Measurements from ENCODE around the gene USH1C. TPM values are rescaled to one million over a fixed set of nuclear protein-coding genes. Genes with fewer than 3 reads are reported as not detected.

USH1C gene
- total and polyA plus RNA-seq, 2 of the 4 experiments (the other 2 are of a cell fraction), result not detected

GRCh38 chr11:17477084-17477333, 67.2 kb downstream of the USH1C start:
- DNase-seq, result no peak
- Histone ChIP-seq H4K20me1 (ENCODE audit: insufficient read depth, low read length) (no peaks in the 10 kb centered on the region), H4K5ac (ENCODE audit: low read depth, low read length) (no peak overlapping the region), H3K4me2 (ENCODE audit: low read depth, low read length) (no peak overlapping the region), H3K4me1 (ENCODE audit: control insufficient read depth, insufficient read depth, low read length) (no peaks in the 10 kb centered on the region), H3K27ac (ENCODE audit: insufficient read depth, low read length) (no peak overlapping the region), H3K36me3 (ENCODE audit: control insufficient read depth, insufficient read depth, low read length) (no peaks in the 10 kb centered on the region), H3K56ac (ENCODE audit: extremely low read depth, insufficient read depth, low read length) (no peak overlapping the region), H2AFZ (replicated peaks; ENCODE audit: low read length, poor library complexity) (no peak overlapping the region), H3K14ac (replicated peaks; ENCODE audit: low read depth, low read length) (no peak overlapping the region), H4K91ac (ENCODE audit: insufficient read depth, low read depth, low read length) (no peak overlapping the region), H3K23ac (ENCODE audit: low read depth, low read length) (no peak overlapping the region), H2BK20ac (ENCODE audit: low read depth, low read length) (no peak overlapping the region), H3K9me3 (ENCODE audit: control insufficient read depth, insufficient read depth, low read length) (no peaks in the 10 kb centered on the region), H2BK120ac (ENCODE audit: low read depth, low read length) (no peak overlapping the region), H3K27me3 (ENCODE audit: control insufficient read depth, insufficient read depth, low read length) (peaks cover 38% of the 10 kb centered on the region), H3K4me3 (ENCODE audit: insufficient read depth, low read depth, low read length) (no peak overlapping the region), H2AK5ac (ENCODE audit: low read depth, low read length) (no peak overlapping the region), H3K18ac (ENCODE audit: low read depth, low read length) (no peak overlapping the region), H2AK9ac (replicated peaks; ENCODE audit: low read depth, low read length, poor library complexity) (no peak overlapping the region), H2BK5ac (ENCODE audit: low read depth, low read length, poor library complexity, severe bottlenecking) (no peak overlapping the region), H3K9ac (ENCODE audit: low read depth, low read length) (no peak overlapping the region), H2BK15ac (ENCODE audit: low read depth, low read length) (no peak overlapping the region), H3K9me1 (ENCODE audit: insufficient read depth, low read length) (no peaks in the 10 kb centered on the region), H4K8ac (ENCODE audit: low read depth in 2 of 2, low read length in 2 of 2) (no peak overlapping the region), H3K79me1 (ENCODE audit: low read depth in 1 of 2, low read length in 2 of 2) (no peaks in the 10 kb centered on the region), H3K4ac (ENCODE audit: low read depth, low read length) (no peak overlapping the region)
- no TSS peak for BruUV-seq (replicated peaks)
- dilution Hi-C loops (cut with HindIII; ENCODE audit: low sequenced_read_pairs, unreplicated experiment), result no loop called here
- ATAC-seq (ENCODE audit: low read depth), result no peak
- no peak for TF ChIP-seq USF2 (IDR thresholded peaks at IDR 0.05; ENCODE audit: low read depth, low read length)
- no peak for TF ChIP-seq RAD21 (IDR thresholded peaks at IDR 0.05; ENCODE audit: low read length)
- no peak for TF ChIP-seq MAZ (IDR thresholded peaks at IDR 0.05; ENCODE audit: borderline replicate concordance, low read depth, low read length)
- no peak for TF ChIP-seq FOS (IDR thresholded peaks at IDR 0.05; ENCODE audit: low read depth, low read length)
- no peak for TF ChIP-seq RFX5 (IDR thresholded peaks at IDR 0.05; ENCODE audit: low read depth, low read length)
- no peak for TF ChIP-seq NFE2L2 (IDR thresholded peaks at IDR 0.05; ENCODE audit: low read depth, low read length)
- in situ Hi-C loops (cut with MboI; ENCODE audit: low sequenced_read_pairs), result no loop called here
- WGBS, 2 experiments (ENCODE audit: extremely low coverage in 2 of 2, insufficient read length in 1 of 2), result 0% methylated on average over 1 of the region's 9 CpGs; no CpG with 5 or more reads in 1 of the 2 experiments
- intact Hi-C loops (cut with micrococcal nuclease), result no loop called here
- ChIA-PET CTCF (no interaction called here), POLR2A (ENCODE audit: unreplicated experiment) (no interaction called here)

All from IMR-90 (cell line).